Immature natural killer cell (primary cell): ENCODE results near the gene PDS5A. TPM values are rescaled to one million over a fixed set of nuclear protein-coding genes. Genes with fewer than 3 reads are reported as not detected.
A peak's percentile ranks its signal among the peaks of the same experiment; 100 is the strongest.
"Not testable (repeated sequence)": the region's sequence is repeated elsewhere in the genome, so short reads cannot be mapped to it uniquely, and the experiment has no call there.

Experiments
- DNase-seq, 3 donors: peaks; one replicate each; pipeline ENCODE4 v3.0.0; 2022; ENCODE audit warnings: mixed read lengths in 1 of 3
- H3K27ac Mint-ChIP-seq, 6 donors: one replicate each; pipeline ENCODE4 v1.8.0; 2020; ENCODE audit warnings: mixed read lengths in 6 of 6, mild to moderate bottlenecking in 5 of 6, inconsistent platforms in 4 of 6, moderate library complexity in 3 of 6
- H3K27me3 Mint-ChIP-seq, 3 donors: one replicate each; pipeline ENCODE4 v1.8.0; 2020 to 2021; ENCODE audit warnings: low read depth in 3 of 3, mild to moderate bottlenecking in 3 of 3, mixed read lengths in 3 of 3, moderate library complexity in 3 of 3, inconsistent platforms in 1 of 3
- H3K36me3 Mint-ChIP-seq, 3 donors: one replicate each; pipeline ENCODE4 v1.8.0; 2020; ENCODE audit warnings: mixed read lengths in 3 of 3, inconsistent platforms in 2 of 3, mild to moderate bottlenecking in 2 of 3
- H3K4me1 Mint-ChIP-seq, 2 donors: one replicate each; pipeline ENCODE4 v1.8.0; 2020; ENCODE audit warnings: inconsistent platforms in 2 of 2, mild to moderate bottlenecking in 2 of 2, mixed read lengths in 2 of 2, moderate library complexity in 1 of 2
- H3K4me3 Mint-ChIP-seq, 5 donors: one replicate each; pipeline ENCODE4 v1.8.0; 2020; ENCODE audit warnings: mild to moderate bottlenecking in 5 of 5, mixed read lengths in 5 of 5, inconsistent platforms in 3 of 5, moderate library complexity in 3 of 5
- H3K9me3 Mint-ChIP-seq, 6 donors: one replicate each; pipeline ENCODE4 v1.8.0; 2020; ENCODE audit warnings: mild to moderate bottlenecking in 6 of 6, mixed read lengths in 6 of 6, inconsistent platforms in 4 of 6, moderate library complexity in 3 of 6
- polyA plus RNA-seq, 3 donors: library from polyadenylated mRNA; unstranded; fragments of 300-500 nt; fragmentation: Illumina TruSeq; gene quantifications; one replicate each; pipeline ENCODE4 v1.2.3, GENCODE V29; 2021

Gene PDS5A
- polyA plus RNA-seq, 3 donors from 2014 or later = 21.6 to 43.2 (median 23.7) TPM

DNA sequence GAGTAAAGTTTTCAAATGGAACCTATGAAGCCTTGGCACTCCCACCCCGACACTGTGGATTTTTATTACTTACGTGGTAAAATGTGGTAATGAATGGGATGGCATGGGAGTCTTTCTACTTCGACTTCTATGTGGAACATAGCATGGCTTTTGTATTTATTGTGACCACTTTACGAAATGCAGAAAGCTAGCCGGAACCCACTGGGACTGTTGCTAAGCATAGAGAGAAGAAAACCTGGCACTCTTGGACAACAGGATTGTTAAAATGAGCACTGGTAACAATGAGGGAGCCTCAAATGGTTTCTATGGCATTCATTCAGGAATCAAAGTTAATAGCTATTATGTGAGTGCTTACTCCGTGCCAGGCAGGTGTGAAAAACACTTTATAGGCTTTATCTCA, 113.3 kb downstream of the PDS5A start:
- DNase-seq = no peak
- Mint-ChIP-seq H3K4me1 (no peaks in the 10 kb centered on the region), H3K4me3 (no peak overlapping the region), H3K9me3 (no peaks in the 10 kb centered on the region), H3K36me3 (peaks cover 7 to 27% (median 11%) of the 10 kb centered on the region in 3 donors), H3K27me3 (no peaks in the 10 kb centered on the region), H3K27ac (no peak overlapping the region)

DNA sequence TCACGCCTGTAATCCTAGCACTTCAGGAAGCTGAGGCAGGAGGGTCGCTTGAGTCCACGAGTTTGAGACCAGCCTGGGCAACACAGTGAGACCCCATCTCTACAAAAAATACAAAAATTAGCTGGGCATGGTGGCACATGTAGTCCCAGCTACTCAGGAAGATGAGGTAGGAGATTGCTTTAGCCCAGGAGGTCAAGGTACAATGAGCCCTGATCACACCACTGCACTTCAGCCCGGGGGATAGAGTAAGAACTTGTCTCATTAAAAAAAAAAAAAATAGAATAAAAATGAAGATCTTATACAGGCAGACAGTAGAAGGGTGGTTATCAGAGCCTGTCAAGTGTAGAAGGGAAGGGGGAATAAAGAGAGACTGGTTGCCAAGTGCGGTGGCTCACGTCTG, 116.9 kb downstream of the PDS5A start:
- Mint-ChIP-seq H3K9me3 (peaks cover 0 to 1% (median under 1%) of the 10 kb centered on the region in 6 donors), H3K27me3 (no peaks in the 10 kb centered on the region), H3K27ac (no peak overlapping the region), H3K4me3 (no peak overlapping the region), H3K36me3 (peaks cover 11 to 41% (median 17%) of the 10 kb centered on the region in 3 donors), H3K4me1 (no peaks in the 10 kb centered on the region)
- DNase-seq = no peak

DNA sequence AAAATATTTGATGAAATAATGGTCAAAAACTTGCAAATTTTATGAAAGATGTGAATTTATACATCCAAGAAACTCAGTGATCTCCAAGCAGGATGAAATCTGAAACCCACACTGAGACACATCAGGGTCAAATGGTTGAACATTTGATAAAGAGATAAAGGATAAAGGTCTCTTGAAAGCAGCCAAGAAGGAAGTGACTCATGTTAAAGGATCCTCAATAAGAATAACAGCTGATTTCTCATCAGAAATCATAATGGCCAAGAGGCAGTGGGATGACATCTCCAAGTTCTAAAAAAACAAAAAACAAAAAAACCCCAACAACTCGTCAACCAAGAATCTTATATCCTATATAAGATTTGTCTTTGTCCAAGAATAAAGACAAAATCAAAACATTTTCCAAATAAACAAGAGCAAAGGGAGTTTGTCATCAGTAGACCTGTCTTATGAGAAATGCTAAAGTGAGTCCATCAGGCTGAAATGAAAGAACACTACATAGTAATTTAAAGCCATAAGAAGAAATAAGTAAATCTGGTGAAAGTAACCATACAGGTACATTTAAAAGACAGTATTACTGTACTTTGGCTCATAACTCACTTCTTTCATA, 121.7 kb downstream of the PDS5A start:
- no peak for DNase-seq
- Mint-ChIP-seq H3K4me3 (no peak overlapping the region), H3K9me3 (peaks cover 0 to 9% (median 4%) of the 10 kb centered on the region in 6 donors), H3K4me1 (peaks cover 0 to 11% of the 10 kb centered on the region in 2 donors), H3K36me3 (peaks cover 24 to 53% (median 30%) of the 10 kb centered on the region in 3 donors), H3K27me3 (peaks cover 0 to 4% (median 0%) of the 10 kb centered on the region in 3 donors), H3K27ac (peak overlapping the region in 2 of 6 donors; percentile 6 to 39)

GRCh38 chr4:39852636-39853035, 125.1 kb downstream of the PDS5A start:
- no peak for DNase-seq
- peaks cover 0 to 11% of the 10 kb centered on the region in 2 donors for H3K4me1 Mint-ChIP-seq
- no peak overlapping the region for H3K27ac Mint-ChIP-seq
- peaks cover 0 to 9% (median 4%) of the 10 kb centered on the region in 6 donors for H3K9me3 Mint-ChIP-seq
- H3K4me3 Mint-ChIP-seq = no peak overlapping the region
- peaks cover 22 to 39% (median 23%) of the 10 kb centered on the region in 3 donors for H3K36me3 Mint-ChIP-seq
- H3K27me3 Mint-ChIP-seq = peaks cover 0 to 4% (median 0%) of the 10 kb centered on the region in 3 donors

DNA sequence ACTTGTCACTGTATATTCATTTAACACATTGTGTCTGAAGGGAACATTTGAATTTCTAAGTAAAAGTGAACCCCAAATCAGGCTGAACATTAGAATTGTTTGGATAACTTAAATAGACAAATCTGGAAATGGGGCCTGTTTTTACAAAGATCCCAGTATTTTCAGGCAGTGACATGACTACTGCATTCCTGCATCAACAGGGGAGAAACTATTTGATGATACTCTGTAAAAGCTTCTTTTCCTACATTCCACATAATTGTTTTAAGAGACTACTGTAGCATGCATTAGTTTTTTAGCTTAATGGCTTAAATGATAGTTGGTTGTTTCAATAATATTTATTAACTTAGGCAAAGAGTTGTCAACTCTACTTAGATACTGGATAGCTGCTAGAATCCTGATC, 127.0 kb downstream of the PDS5A start:
- DNase-seq = no peak
- H3K27ac Mint-ChIP-seq = peak overlapping the region in 1 of 6 donors; percentile 29
- no peak overlapping the region for H3K4me3 Mint-ChIP-seq
- peaks cover 0 to 7% (median 3%) of the 10 kb centered on the region in 6 donors for H3K9me3 Mint-ChIP-seq
- peaks cover 15 to 26% (median 18%) of the 10 kb centered on the region in 3 donors for H3K36me3 Mint-ChIP-seq
- H3K4me1 Mint-ChIP-seq = peaks cover 0 to 11% of the 10 kb centered on the region in 2 donors
- peaks cover 0 to 4% (median 0%) of the 10 kb centered on the region in 3 donors for H3K27me3 Mint-ChIP-seq

GRCh38 chr4:39846705-39847104, 131.0 kb downstream of the PDS5A start:
- Mint-ChIP-seq H3K36me3 (peaks cover 3 to 10% (median 9%) of the 10 kb centered on the region in 3 donors), H3K4me1 (no peaks in the 10 kb centered on the region), H3K9me3 (no peaks in the 10 kb centered on the region)

DNA sequence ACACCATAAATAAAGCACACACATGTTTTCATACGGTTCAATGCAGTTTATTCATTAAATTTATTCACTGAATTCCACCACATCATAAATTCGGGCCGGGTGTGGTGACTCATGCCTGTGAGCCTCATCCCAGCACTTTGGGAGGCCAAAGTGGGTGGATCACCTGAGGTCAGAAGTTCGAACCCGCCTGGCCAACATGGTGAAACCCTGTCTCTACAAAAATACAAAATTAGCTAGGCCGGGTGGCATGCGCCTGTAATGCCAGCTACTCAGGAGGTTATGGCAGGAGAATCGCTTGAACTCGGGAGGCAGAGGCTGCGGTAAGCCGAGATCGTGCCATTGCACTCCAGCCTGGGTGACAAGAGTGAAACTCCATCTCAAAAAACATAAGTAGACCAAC, 131.6 kb downstream of the PDS5A start:
- DNase-seq = no peak
- no peak overlapping the region for H3K27ac Mint-ChIP-seq
- peaks cover 5 to 13% (median 10%) of the 10 kb centered on the region in 3 donors for H3K36me3 Mint-ChIP-seq
- no peaks in the 10 kb centered on the region for H3K4me1 Mint-ChIP-seq
- H3K27me3 Mint-ChIP-seq = no peaks in the 10 kb centered on the region
- H3K9me3 Mint-ChIP-seq = no peaks in the 10 kb centered on the region
- no peak overlapping the region for H3K4me3 Mint-ChIP-seq

More at GRCh38 chr4:39846705-39847104, 131.0 kb downstream of the PDS5A start:
- DNase-seq = no peak
- no peaks in the 10 kb centered on the region for H3K27me3 Mint-ChIP-seq
- H3K4me3 Mint-ChIP-seq = no peak overlapping the region
- no peak overlapping the region for H3K27ac Mint-ChIP-seq

GRCh38 chr4:39841894-39842293, 135.8 kb downstream of the PDS5A start:
- H3K27me3 Mint-ChIP-seq = peaks cover 0 to 4% (median 3%) of the 10 kb centered on the region in 3 donors
- H3K36me3 Mint-ChIP-seq = peaks cover 10 to 27% (median 13%) of the 10 kb centered on the region in 3 donors
- no peak overlapping the region for H3K27ac Mint-ChIP-seq
- H3K9me3 Mint-ChIP-seq = no peaks in the 10 kb centered on the region
- no peak for DNase-seq
- H3K4me1 Mint-ChIP-seq = no peaks in the 10 kb centered on the region
- H3K4me3 Mint-ChIP-seq = no peak overlapping the region

- peaks cover 10 to 36% (median 20%) of the 10 kb centered on the region in 3 donors for H3K36me3 Mint-ChIP-seq
- not testable (repeated sequence) for H3K27me3 Mint-ChIP-seq, H3K4me1 Mint-ChIP-seq, H3K9me3 Mint-ChIP-seq, H3K4me3 Mint-ChIP-seq, H3K27ac Mint-ChIP-seq, DNase-seq
These were observed 137.2 kb downstream of the PDS5A start for GRCh38 chr4:39840516-39840915.

DNA sequence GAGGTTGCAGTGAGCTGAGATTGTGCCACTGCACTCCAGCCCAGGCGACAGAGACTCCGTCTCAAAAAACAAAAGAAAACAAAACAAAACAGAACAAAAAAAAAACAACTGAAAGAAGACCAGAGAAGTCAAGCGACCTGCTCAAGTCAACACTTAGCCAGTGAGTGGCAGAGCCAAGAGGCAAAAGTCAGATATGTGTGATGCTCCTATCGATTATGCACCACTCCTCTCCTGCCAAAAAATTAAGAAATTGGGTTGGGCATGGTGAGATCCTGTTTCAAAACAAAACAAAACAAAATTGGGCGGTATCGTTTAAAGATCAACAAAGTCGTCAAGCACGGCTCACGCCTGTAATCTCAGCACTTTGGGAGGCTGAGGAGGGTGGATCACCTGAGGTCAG, 137.7 kb downstream of the PDS5A start:
- Mint-ChIP-seq H3K27ac (no peak overlapping the region), H3K27me3 (peaks cover 0 to 4% (median 3%) of the 10 kb centered on the region in 3 donors), H3K4me3 (no peak overlapping the region), H3K9me3 (no peaks in the 10 kb centered on the region), H3K4me1 (no peaks in the 10 kb centered on the region), H3K36me3 (peaks cover 10 to 40% (median 20%) of the 10 kb centered on the region in 3 donors)
- DNase-seq = no peak

DNA sequence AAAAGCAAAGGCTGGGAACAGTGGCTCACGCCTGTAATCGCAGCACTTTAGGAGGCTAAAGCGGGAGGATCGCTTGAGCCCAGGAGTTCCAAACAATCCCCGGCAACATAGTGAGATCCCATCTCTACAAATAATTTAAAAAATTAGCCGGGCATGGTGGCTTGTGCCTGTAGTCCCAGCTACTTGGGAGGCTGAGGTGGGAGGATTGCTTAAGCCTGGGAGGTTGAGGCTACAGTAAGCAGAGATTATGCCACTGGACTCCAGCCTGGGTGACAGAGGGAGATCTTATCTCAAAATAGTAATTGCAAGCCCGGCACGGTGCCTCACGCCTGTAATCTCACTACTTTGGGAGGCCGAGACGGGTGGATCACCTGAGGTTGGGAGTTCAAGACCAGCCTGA, 139.3 kb downstream of the PDS5A start:
- H3K36me3 Mint-ChIP-seq = peaks cover 10 to 43% (median 20%) of the 10 kb centered on the region in 3 donors
- H3K4me3 Mint-ChIP-seq, H3K27ac Mint-ChIP-seq: not testable (repeated sequence)

DNA sequence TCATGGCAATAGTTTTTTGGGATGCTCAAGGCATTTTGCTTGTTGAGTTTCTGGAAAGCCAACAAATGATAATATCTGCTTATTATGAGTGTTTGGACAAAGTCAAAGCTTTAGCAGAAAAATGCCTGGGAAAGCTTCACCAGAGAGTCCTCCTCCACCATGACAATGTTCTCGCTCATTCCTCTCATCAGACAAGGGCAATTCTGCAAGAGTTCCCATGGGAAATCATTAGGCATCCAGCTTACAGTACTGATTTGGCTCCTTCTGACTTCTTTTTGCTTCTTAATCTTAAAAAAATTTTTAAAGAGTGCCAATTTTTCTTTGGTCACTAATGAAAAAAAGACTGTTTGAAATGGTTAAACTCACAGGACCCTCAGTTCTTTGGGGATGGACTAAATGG, 143.4 kb downstream of the PDS5A start:
- no peaks in the 10 kb centered on the region for H3K4me1 Mint-ChIP-seq
- peaks cover 0 to 2% (median 2%) of the 10 kb centered on the region in 3 donors for H3K27me3 Mint-ChIP-seq
- H3K4me3 Mint-ChIP-seq = no peak overlapping the region
- H3K36me3 Mint-ChIP-seq = peaks cover 5 to 33% (median 19%) of the 10 kb centered on the region in 3 donors
- DNase-seq = no peak
- H3K9me3 Mint-ChIP-seq = no peaks in the 10 kb centered on the region
- no peak overlapping the region for H3K27ac Mint-ChIP-seq

More for the DNA sequence above, 139.3 kb downstream of the PDS5A start:
- not testable (repeated sequence) for H3K27me3 Mint-ChIP-seq, H3K9me3 Mint-ChIP-seq, DNase-seq, H3K4me1 Mint-ChIP-seq

GRCh38 chr4:39825741-39826231, 151.9 kb downstream of the PDS5A start:
- peaks cover 12 to 25% (median 22%) of the 10 kb centered on the region in 3 donors for H3K36me3 Mint-ChIP-seq
- no peak overlapping the region for H3K27ac Mint-ChIP-seq
- no peaks in the 10 kb centered on the region for H3K9me3 Mint-ChIP-seq
- no peak overlapping the region for H3K4me3 Mint-ChIP-seq
- DNase-seq = no peak
- H3K27me3 Mint-ChIP-seq = peaks cover 2% of the 10 kb centered on the region in 3 donors
- H3K4me1 Mint-ChIP-seq = no peaks in the 10 kb centered on the region

DNA sequence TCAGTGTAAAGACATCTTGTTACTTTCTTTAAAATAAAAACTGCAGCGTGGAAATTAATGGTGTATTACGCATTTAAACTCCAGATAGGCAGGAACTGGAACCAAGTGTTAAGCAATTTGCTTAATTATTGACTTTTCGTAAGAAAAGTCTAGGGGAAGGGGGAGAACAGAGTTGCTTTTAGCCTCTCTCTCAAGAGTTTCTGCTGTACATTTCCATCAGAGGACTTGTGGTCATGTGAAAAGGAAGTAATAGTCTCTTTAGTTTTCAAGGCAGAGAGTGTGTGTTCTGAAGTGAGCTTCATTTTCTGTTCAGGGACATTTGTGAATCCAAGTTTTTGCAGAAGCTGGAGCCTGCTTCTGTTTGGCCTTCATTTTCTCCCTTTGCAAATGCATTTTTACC, 152.6 kb downstream of the PDS5A start:
- no peak overlapping the region for H3K27ac Mint-ChIP-seq
- peaks cover 2% of the 10 kb centered on the region in 3 donors for H3K27me3 Mint-ChIP-seq
- no peak for DNase-seq
- no peak overlapping the region for H3K4me3 Mint-ChIP-seq
- H3K36me3 Mint-ChIP-seq = peaks cover 12 to 23% (median 21%) of the 10 kb centered on the region in 3 donors
- no peaks in the 10 kb centered on the region for H3K4me1 Mint-ChIP-seq
- no peaks in the 10 kb centered on the region for H3K9me3 Mint-ChIP-seq
